Stomach smooth muscle (tissue), 2 donors: ENCODE data around the gene FHIT.

Source experiments
- H3K27ac ChIP-seq: one replicate; pipeline ENCODE4 v1.7.0; 2013; ENCODE audit warnings: mild to moderate bottlenecking, low read length, inconsistent platforms
- H3K27me3 ChIP-seq, 2 donors: one replicate each; pipeline ENCODE4 v1.7.0; 2013; ENCODE audit warnings: low read length in 2 of 2; ENCODE audit not compliant: insufficient read depth in 2 of 2, control insufficient read depth in 1 of 2
- H3K36me3 ChIP-seq, 2 donors: one replicate each; pipeline ENCODE4 v1.7.0; 2013; ENCODE audit warnings: low read length in 2 of 2; ENCODE audit not compliant: control insufficient read depth in 2 of 2, insufficient read depth in 2 of 2
- H3K4me1 ChIP-seq: one replicate; pipeline ENCODE4 v1.7.0; 2013; ENCODE audit warnings: low read length; ENCODE audit not compliant: control insufficient read depth, insufficient read depth
- H3K4me3 ChIP-seq, 2 donors: one replicate each; pipeline ENCODE4 v1.7.0; 2013; ENCODE audit warnings: low read length in 2 of 2
- H3K9ac ChIP-seq, 2 donors: one replicate each; pipeline ENCODE4 v1.7.0; 2013; ENCODE audit warnings: low read length in 2 of 2, mild to moderate bottlenecking in 1 of 2
- H3K9me3 ChIP-seq, 2 donors: one replicate each; pipeline ENCODE4 v1.7.0; 2013; ENCODE audit warnings: low read length in 2 of 2; ENCODE audit not compliant: control insufficient read depth in 2 of 2
- donor health status: healthy.
- donor health status: Pancreatic carcinoma.

FHIT gene

GRCh38 chr3:60198179-60198720 is 1053.0 kb downstream of the FHIT start:
- Histone ChIP-seq H3K27ac (no peak overlapping the region), H3K36me3 (no peaks in the 10 kb centered on the region), H3K4me3 (no peak overlapping the region), H3K27me3 (no peaks in the 10 kb centered on the region), H3K9ac (no peak overlapping the region), H3K4me1 (no peaks in the 10 kb centered on the region), H3K9me3 (no peaks in the 10 kb centered on the region)

DNA sequence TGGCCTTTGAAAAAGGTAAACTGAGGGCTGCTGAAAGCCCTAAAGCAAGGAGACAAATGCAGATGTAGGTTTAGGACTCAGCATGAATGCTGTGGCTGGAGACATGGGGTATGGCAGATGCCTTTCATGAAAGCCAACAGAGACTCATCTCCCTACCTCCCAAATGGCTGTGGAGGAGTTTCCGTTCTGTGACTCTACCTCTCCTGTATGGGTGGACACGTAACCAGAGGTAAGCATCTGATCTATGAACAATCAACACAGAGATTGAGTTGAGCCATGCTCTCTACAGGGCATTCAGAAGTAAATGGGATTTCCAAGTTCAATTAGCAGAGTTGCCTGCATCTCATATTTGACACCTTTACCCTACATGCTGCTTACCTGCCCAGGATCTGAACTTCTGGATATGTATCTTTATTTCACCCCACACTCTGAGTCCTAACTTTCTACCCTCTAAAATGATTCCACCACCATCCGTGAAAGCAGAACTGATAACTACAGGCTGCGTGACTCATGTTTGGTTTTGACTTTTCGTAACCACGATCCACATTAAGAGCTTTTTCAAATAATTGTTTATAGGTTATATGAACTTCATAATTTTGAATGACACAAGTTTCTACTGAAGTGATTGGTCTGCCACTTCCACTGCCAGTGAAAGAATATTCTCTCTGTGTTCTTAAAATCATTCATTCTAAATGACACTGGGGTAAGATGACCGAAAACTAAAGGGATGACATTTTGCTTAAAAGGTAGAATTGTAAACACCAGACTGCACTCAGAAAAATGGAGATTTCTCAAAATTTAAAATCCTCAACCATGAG is 1058.7 kb downstream of the FHIT start:
- H3K9ac ChIP-seq, result no peak overlapping the region
- H3K27me3 ChIP-seq, result no peaks in the 10 kb centered on the region
- H3K4me1 ChIP-seq, result no peaks in the 10 kb centered on the region
- no peaks in the 10 kb centered on the region for H3K36me3 ChIP-seq
- H3K27ac ChIP-seq, result no peak overlapping the region
- H3K9me3 ChIP-seq, result no peaks in the 10 kb centered on the region
- H3K4me3 ChIP-seq, result no peak overlapping the region

DNA sequence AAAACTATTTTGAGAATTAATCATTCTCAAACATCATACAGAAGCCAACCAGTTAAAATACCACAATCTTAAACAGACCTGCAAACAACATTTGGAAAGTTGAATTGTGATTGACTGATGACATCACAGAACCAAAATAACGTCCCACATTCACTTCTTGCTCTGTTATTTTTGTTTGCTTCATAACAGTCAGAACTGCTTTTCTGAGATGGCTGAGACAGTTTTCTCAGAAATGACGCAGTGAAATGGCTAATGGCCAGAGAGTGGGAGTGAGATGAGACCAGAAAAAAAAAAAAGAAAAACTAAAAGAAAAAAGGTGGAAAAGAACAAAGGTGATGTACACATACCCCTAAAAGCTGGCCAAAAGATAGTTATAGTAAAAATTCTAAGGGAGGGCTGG is 1061.2 kb downstream of the FHIT start:
- Histone ChIP-seq H3K4me1 (no peaks in the 10 kb centered on the region), H3K27me3 (no peaks in the 10 kb centered on the region), H3K9me3 (no peaks in the 10 kb centered on the region), H3K4me3 (no peak overlapping the region), H3K36me3 (no peaks in the 10 kb centered on the region), H3K27ac (no peak overlapping the region), H3K9ac (no peak overlapping the region)

DNA sequence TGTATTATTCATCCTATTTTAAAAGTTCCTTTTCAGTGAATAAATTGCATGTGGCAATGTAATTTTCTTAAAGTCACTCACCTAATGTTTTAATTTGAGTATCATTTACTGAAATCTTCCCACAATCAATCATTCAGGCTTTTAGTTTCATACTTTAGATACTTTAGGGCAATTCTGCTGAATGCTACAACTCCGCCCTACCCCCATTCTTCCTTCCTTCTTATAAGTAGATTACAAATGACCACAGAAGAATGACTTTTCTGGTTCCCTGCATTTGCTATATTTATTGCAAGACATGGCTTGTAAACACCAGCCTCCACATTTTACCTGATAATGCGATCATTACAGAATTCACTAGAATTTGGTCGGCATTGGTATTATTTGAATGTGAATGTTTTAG is 1061.9 kb downstream of the FHIT start:
- Histone ChIP-seq H3K4me1 (no peaks in the 10 kb centered on the region), H3K4me3 (no peak overlapping the region), H3K9me3 (no peaks in the 10 kb centered on the region), H3K27me3 (no peaks in the 10 kb centered on the region), H3K36me3 (no peaks in the 10 kb centered on the region), H3K27ac (no peak overlapping the region), H3K9ac (no peak overlapping the region)

- Histone ChIP-seq H3K4me3 (no peak overlapping the region), H3K27ac (no peak overlapping the region), H3K9me3 (no peaks in the 10 kb centered on the region), H3K36me3 (no peaks in the 10 kb centered on the region), H3K9ac (no peak overlapping the region), H3K4me1 (no peaks in the 10 kb centered on the region), H3K27me3 (no peaks in the 10 kb centered on the region)
These were observed 1062.4 kb downstream of the FHIT start for GRCh38 chr3:60188803-60189202.

DNA sequence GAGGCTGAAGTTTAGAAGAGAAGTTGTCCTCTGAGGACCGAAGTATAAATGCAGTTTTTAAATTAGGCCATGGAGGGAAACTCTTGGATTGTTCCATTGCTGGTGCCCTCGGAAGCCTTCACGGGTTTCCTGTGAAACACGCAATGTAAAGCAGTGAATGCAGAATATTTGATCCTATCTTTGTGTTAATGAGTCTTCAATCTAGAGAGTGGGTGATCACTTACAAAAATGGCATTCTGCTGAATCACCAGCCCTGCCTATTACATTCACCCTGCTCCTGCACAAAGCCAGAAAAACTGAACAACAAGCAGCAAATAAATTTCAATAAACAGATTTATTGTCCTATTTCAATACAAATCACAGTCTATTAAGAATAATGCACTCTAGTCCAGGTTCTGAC is 1063.9 kb downstream of the FHIT start:
- Histone ChIP-seq H3K27ac (no peak overlapping the region), H3K4me3 (no peak overlapping the region)

DNA sequence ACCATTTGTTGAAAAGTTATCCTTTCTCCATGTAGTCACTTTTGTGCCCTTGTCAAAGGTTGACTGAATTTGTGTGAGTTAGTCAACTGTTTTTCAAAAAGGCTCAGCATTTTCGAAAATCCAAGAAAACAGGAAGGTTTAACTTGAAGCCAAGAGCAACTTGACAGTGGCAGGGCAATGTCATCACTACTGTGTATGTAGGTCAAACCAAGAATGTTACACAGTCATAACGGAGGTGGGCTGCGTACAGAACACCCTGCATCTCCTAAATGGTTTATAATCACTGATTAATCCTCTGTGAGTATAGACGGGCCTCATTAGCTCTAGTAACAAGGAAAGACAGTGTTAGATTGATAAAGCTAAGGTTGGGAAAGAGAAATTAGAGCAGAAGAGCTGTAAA is 1064.9 kb downstream of the FHIT start:
- H3K9ac ChIP-seq, result no peak overlapping the region
- H3K9me3 ChIP-seq, result no peaks in the 10 kb centered on the region
- no peak overlapping the region for H3K4me3 ChIP-seq
- H3K27ac ChIP-seq, result no peak overlapping the region
- no peaks in the 10 kb centered on the region for H3K36me3 ChIP-seq
- H3K27me3 ChIP-seq, result no peaks in the 10 kb centered on the region
- H3K4me1 ChIP-seq, result no peaks in the 10 kb centered on the region

More for the DNA sequence above, 1063.9 kb downstream of the FHIT start:
- Histone ChIP-seq H3K36me3 (no peaks in the 10 kb centered on the region), H3K9ac (no peak overlapping the region), H3K27me3 (no peaks in the 10 kb centered on the region), H3K4me1 (no peaks in the 10 kb centered on the region), H3K9me3 (no peaks in the 10 kb centered on the region)

GRCh38 chr3:60185161-60185560 is 1066.1 kb downstream of the FHIT start:
- Histone ChIP-seq H3K4me3 (no peak overlapping the region), H3K27me3 (no peaks in the 10 kb centered on the region)

GRCh38 chr3:60182697-60183096 is 1068.6 kb downstream of the FHIT start:
- Histone ChIP-seq H3K27me3 (no peaks in the 10 kb centered on the region), H3K27ac (no peak overlapping the region), H3K9ac (no peak overlapping the region), H3K36me3 (no peaks in the 10 kb centered on the region), H3K9me3 (no peaks in the 10 kb centered on the region), H3K4me1 (no peaks in the 10 kb centered on the region), H3K4me3 (no peak overlapping the region)

More at GRCh38 chr3:60185161-60185560, 1066.1 kb downstream of the FHIT start:
- no peaks in the 10 kb centered on the region for H3K4me1 ChIP-seq
- H3K9ac ChIP-seq, result no peak overlapping the region
- no peak overlapping the region for H3K27ac ChIP-seq
- no peaks in the 10 kb centered on the region for H3K36me3 ChIP-seq
- no peaks in the 10 kb centered on the region for H3K9me3 ChIP-seq

- H3K9ac ChIP-seq, result no peak overlapping the region
- H3K4me1 ChIP-seq, result no peaks in the 10 kb centered on the region
- no peaks in the 10 kb centered on the region for H3K9me3 ChIP-seq
- no peaks in the 10 kb centered on the region for H3K36me3 ChIP-seq
- H3K27ac ChIP-seq, result no peak overlapping the region
- no peaks in the 10 kb centered on the region for H3K27me3 ChIP-seq
- no peak overlapping the region for H3K4me3 ChIP-seq
These were observed 1072.2 kb downstream of the FHIT start for GRCh38 chr3:60178931-60179653.

- no peaks in the 10 kb centered on the region for H3K9me3 ChIP-seq
- no peaks in the 10 kb centered on the region for H3K4me1 ChIP-seq
- H3K4me3 ChIP-seq, result no peak overlapping the region
These were observed 1073.5 kb downstream of the FHIT start for GRCh38 chr3:60177726-60178125.

More at GRCh38 chr3:60177726-60178125, 1073.5 kb downstream of the FHIT start:
- Histone ChIP-seq H3K27me3 (no peaks in the 10 kb centered on the region), H3K36me3 (no peaks in the 10 kb centered on the region), H3K27ac (no peak overlapping the region), H3K9ac (no peak overlapping the region)
